Transverse colon (tissue), 4 donors: ENCODE data around the gene ECEL1.

Experiments used
- CTCF ChIP-seq, 5 experiments: fragments of 200-600 bp in 3 of 5; fragments of 450-650 bp in 2 of 5; sonication (generic) in 3 of 5; IDR thresholded peaks; 1 replicate in 2 of 5; 2 replicates in 3 of 5; pipeline ENCODE4 v1.5.1; 2016 to 2017; ENCODE audit warnings: antibody characterized with exemption in 5 of 5, inconsistent platforms in 3 of 5, mild to moderate bottlenecking in 2 of 5, moderate library complexity in 1 of 5
- EP300 ChIP-seq: sonication (generic); formaldehyde crosslinking; IDR thresholded peaks from one replicate; pipeline ENCODE4 v1.6.1; 2017; ENCODE audit warnings: antibody characterized with exemption, low read depth
- POLR2A ChIP-seq: fragments of 450-650 bp; IDR thresholded peaks from one replicate; pipeline ENCODE4 v1.6.1; 2016; ENCODE audit warnings: antibody characterized with exemption, mild to moderate bottlenecking, moderate library complexity
- POLR2AphosphoS5 ChIP-seq, 3 donors: sonication (generic); formaldehyde crosslinking; IDR thresholded peaks; one replicate each; pipeline ENCODE4 v1.6.1; 2016; ENCODE audit warnings: antibody characterized with exemption in 3 of 3

- TF ChIP-seq CTCF (IDR thresholded peaks at IDR 0.05) (no peak), POLR2A (no peak), POLR2AphosphoS5 (IDR thresholded peaks at IDR 0.05) (no peak), EP300 (no peak)
These were observed 22.6 kb downstream of the ECEL1 start for GRCh38 chr2:232465061-232465460.
